SU-DHL-6 (cell line): ENCODE results near the gene SPEF2.

Experiments used
- H2AFZ ChIP-seq: fragments of 200-600 bp; sonication (generic); 2 replicates; pipeline ENCODE4 v1.6.1; 2014; ENCODE audit warnings: low read depth, mild to moderate bottlenecking, moderate library complexity, mixed read lengths, antibody characterized with exemption, low read length; ENCODE audit not compliant: severe bottlenecking
- H3F3A ChIP-seq: fragments of 200-600 bp; shearing (Covaris generic); 2 replicates; pipeline ENCODE4 v1.6.0; 2016; ENCODE audit warnings: antibody characterized with exemption, mild to moderate bottlenecking; ENCODE audit not compliant: insufficient read depth
- H3K27ac ChIP-seq: fragments of 200-600 bp; sonication (generic); 2 replicates; pipeline ENCODE4 v1.5.1; 2016; ENCODE audit warnings: low read depth, mild to moderate bottlenecking, low read length, moderate library complexity, mixed read lengths
- H3K27me3 ChIP-seq: fragments of 200-600 bp; sonication (generic), shearing (Covaris generic); 2 replicates; pipeline ENCODE4 v1.6.0; 2014; ENCODE audit warnings: mild to moderate bottlenecking, low read length
- H3K36me3 ChIP-seq: fragments of 200-600 bp; sonication (generic); 2 replicates; pipeline ENCODE4 v1.6.1; 2014; ENCODE audit warnings: mild to moderate bottlenecking, low read length, mixed read lengths
- H3K4me2 ChIP-seq: fragments of 300-600, 200-600 bp; shearing (Covaris generic), sonication (generic); 2 replicates; pipeline ENCODE4 v1.6.0; 2014; ENCODE audit warnings: low read length, low read depth, mild to moderate bottlenecking; ENCODE audit not compliant: poor library complexity, severe bottlenecking
- H3K4me3 ChIP-seq: fragments of 200-600 bp; sonication (generic); 2 replicates; pipeline ENCODE4 v1.5.1; 2014; ENCODE audit warnings: antibody characterized with exemption, low read length, mild to moderate bottlenecking, mixed read lengths; ENCODE audit not compliant: insufficient read depth, poor library complexity, severe bottlenecking
- H3K79me2 ChIP-seq: fragments of 200-600 bp; sonication (generic); 2 replicates; pipeline ENCODE4 v1.6.1; 2014; ENCODE audit warnings: mild to moderate bottlenecking, low read length, moderate library complexity; ENCODE audit not compliant: insufficient read depth
- H3K9ac ChIP-seq: fragments of 200-600 bp; sonication (generic); 2 replicates; pipeline ENCODE4 v1.7.0; 2014; ENCODE audit warnings: mild to moderate bottlenecking, low read length
- H3K9me2 ChIP-seq: fragments of 200-600 bp; sonication (generic); replicated peaks from 2 replicates; pipeline ENCODE4 v1.6.1; 2014; ENCODE audit warnings: low read length; ENCODE audit not compliant: insufficient read depth
- H3K9me3 ChIP-seq: fragments of 200-600 bp; sonication (generic); 2 replicates; pipeline ENCODE4 v1.6.1; 2014; ENCODE audit warnings: low read length, mixed read lengths; ENCODE audit not compliant: insufficient read depth
- H4K20me1 ChIP-seq: fragments of 200-600 bp; sonication (generic); 2 replicates; pipeline ENCODE4 v1.6.1; 2014; ENCODE audit warnings: low read depth, mild to moderate bottlenecking, antibody characterized with exemption, low read length, moderate library complexity, mixed read lengths
- CTCF ChIP-seq: fragments of 200-600 bp; sonication (generic); IDR thresholded peaks from one replicate; pipeline ENCODE4 v1.5.1; 2017; ENCODE audit warnings: antibody characterized with exemption, mild to moderate bottlenecking, low read length, moderate library complexity; ENCODE audit not compliant: insufficient read depth, poor library complexity, severe bottlenecking
- EZH2phosphoT487 ChIP-seq: fragments of 200-600 bp; sonication (generic), shearing (Covaris generic); conservative IDR thresholded peaks from 2 replicates; pipeline ENCODE4 v1.6.1; 2018; ENCODE audit warnings: mild to moderate bottlenecking, antibody characterized with exemption, low read length, moderate library complexity, mixed read lengths

SPEF2 gene

GRCh38 chr5:35656721-35657120, 39.1 kb downstream of the SPEF2 start:
- Histone ChIP-seq H3F3A (no peaks in the 10 kb centered on the region), H3K4me2 (no peak overlapping the region), H3K27me3 (no peaks in the 10 kb centered on the region), H3K9ac (no peak overlapping the region), H3K4me3 (no peak overlapping the region), H3K36me3 (no peaks in the 10 kb centered on the region), H2AFZ (no peak overlapping the region), H3K9me3 (no peaks in the 10 kb centered on the region), H3K9me2 (no peaks in the 10 kb centered on the region), H4K20me1 (no peaks in the 10 kb centered on the region), H3K27ac (no peak overlapping the region), H3K79me2 (no peaks in the 10 kb centered on the region)
- TF ChIP-seq CTCF: no peak
- no peak for TF ChIP-seq EZH2phosphoT487

GRCh38 chr5:35657877-35658276, 40.2 kb downstream of the SPEF2 start:
- Histone ChIP-seq H3K9ac (no peak overlapping the region), H3K36me3 (no peaks in the 10 kb centered on the region), H3K9me3 (no peaks in the 10 kb centered on the region), H3F3A (no peaks in the 10 kb centered on the region), H3K27ac (no peak overlapping the region), H4K20me1 (no peaks in the 10 kb centered on the region), H3K9me2 (no peaks in the 10 kb centered on the region), H3K4me3 (no peak overlapping the region), H2AFZ (no peak overlapping the region), H3K79me2 (no peaks in the 10 kb centered on the region), H3K4me2 (no peak overlapping the region), H3K27me3 (no peaks in the 10 kb centered on the region)
- TF ChIP-seq EZH2phosphoT487: no peak
- TF ChIP-seq CTCF: no peak

- no peaks in the 10 kb centered on the region for H3K9me3 ChIP-seq
- H2AFZ ChIP-seq: no peak overlapping the region
- no peak overlapping the region for H3K4me2 ChIP-seq
- H3K4me3 ChIP-seq: no peak overlapping the region
- no peaks in the 10 kb centered on the region for H3K27me3 ChIP-seq
- H3K79me2 ChIP-seq: no peaks in the 10 kb centered on the region
- no peak overlapping the region for H3K9ac ChIP-seq
- no peak overlapping the region for H3K27ac ChIP-seq
- H4K20me1 ChIP-seq: no peaks in the 10 kb centered on the region
- TF ChIP-seq CTCF (no peak), EZH2phosphoT487 (no peak)
- H3K9me2 ChIP-seq: no peaks in the 10 kb centered on the region
- H3K36me3 ChIP-seq: no peaks in the 10 kb centered on the region
- no peaks in the 10 kb centered on the region for H3F3A ChIP-seq
Observed at GRCh38 chr5:35659556-35659955, 41.9 kb downstream of the SPEF2 start.
